Fibroblast of upper back skin (primary cell): ENCODE results near the gene MIER2.
"Not testable (repeated sequence)": the region's sequence is repeated elsewhere in the genome, so short reads cannot be mapped to it uniquely, and the experiment has no call there.

Experiments
- DNase-seq: peaks from one replicate; pipeline ENCODE4 v3.0.0-alpha.2; 2013

The MIER2 gene

GRCh38 chr19:355536-355935 is 10.9 kb upstream of the MIER2 start:
- not testable (repeated sequence) for DNase-seq

DNA sequence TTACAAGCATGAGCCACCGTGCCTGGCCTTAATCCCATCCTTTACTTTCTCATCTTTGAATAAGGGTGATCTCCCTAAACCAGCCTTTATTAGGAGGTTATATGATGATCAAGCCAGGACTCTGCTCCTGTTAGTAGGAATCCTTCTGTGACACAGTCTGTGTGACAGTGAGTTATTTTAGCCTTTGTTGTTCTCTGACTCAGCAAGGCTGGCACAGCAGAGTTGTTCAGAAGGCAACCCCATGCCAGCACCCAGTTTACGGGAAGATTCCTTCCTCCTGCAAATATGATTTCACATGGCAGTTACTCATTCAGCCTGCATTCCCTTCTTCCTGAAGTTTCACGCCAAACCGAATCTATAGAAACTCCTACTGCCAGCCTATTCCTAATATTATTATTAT is 10.5 kb upstream of the MIER2 start:
- no peak for DNase-seq

- no peak for DNase-seq
Observed at GRCh38 chr19:351976-352625, 7.5 kb upstream of the MIER2 start.

GRCh38 chr19:347946-348861 is 3.6 kb upstream of the MIER2 start:
- DNase-seq = no peak

- DNase-seq = no peak
Observed at GRCh38 chr19:345320-345879, 804 bp upstream of the MIER2 start.

DNA sequence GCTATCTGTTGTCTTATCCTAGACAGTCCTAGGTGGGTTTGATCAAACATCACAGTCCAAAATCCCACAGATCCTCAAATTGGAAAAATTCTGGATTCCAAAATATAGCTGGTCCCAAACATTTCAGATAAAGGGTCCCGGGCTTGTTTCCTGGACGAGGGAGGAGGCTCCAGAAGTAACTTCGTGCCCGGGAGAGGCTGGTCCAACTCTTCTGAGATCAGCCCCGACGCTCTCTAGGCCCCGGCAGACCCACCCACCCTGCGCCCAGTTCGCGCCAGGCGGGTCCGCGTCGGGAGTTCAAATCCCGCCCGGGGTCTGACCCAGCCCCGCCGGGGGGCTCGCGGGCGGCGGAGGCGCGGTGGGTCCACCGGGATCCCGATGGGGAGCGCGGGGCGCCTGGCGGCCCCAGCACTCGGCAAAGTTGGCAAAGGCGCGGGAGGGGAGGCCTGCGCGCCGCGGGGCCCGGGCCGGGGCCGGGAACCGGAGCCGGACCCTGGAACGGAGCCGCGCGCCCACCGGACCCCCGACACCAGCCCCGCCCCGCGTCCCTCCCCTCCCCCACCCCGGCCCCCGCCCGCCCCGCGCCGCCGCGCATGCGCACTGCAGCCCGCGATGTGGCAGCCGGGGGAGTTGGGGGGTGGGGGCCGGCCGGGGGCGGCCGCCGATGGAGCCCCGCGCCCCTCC is 513 bp downstream of the MIER2 start:
- DNase-seq = peak; percentile 25

- no peak for DNase-seq
Observed at GRCh38 chr19:343451-343931, 1.1 kb downstream of the MIER2 start.

GRCh38 chr19:342801-343421 is 1.7 kb downstream of the MIER2 start:
- peak; percentile 82 for DNase-seq

DNA sequence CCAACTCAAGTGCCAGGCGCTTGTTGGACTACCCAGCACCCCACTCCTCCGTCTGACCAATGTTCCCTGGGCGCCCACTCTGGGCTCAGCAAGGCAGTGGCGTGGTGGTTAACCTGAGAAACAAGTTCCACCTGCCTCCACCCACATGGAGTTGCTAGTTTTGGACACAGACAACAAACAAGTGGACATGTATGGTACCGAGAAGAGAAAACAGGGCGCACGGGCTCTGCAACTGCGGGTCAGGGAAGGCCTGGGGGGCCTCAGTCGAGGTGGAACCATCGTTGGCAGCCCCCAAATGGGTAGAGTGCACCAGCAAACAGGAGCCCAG is 2.5 kb downstream of the MIER2 start:
- no peak for DNase-seq

DNA sequence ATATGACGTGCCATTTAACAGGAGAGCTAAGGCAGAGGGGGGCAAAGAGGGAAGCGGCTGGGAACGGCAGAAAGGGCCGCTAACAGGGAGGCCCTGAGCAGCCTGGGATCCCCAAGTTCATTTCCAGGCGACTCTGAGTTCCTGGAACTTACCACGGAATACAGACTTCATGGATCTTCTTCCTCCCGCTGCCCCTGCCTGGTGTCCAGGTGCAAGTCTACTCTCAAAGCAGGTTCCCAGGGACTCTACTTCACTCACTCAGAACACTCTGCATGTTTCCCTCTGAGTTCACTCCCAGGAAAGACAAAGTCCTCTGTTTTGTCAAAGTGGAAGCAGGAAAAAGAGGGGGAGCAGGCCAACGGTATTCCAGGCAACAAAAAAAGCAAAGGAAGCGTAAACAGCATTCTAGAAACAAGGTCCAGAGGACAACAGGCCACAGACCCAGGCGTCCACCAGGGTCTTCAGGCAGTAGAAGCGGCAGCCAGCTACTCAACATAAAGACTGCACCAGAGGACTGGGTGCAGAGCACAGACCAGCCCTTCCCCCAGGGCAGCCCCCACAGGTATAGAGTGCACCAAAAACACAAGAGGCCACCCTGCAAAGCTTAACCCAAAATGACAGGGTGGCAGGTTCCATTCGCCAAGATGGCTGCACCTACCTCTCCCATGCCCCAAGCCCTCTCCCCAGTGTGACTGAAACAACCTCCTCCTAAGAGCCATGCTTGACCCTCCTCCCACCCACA is 3.0 kb downstream of the MIER2 start:
- no peak for DNase-seq

DNA sequence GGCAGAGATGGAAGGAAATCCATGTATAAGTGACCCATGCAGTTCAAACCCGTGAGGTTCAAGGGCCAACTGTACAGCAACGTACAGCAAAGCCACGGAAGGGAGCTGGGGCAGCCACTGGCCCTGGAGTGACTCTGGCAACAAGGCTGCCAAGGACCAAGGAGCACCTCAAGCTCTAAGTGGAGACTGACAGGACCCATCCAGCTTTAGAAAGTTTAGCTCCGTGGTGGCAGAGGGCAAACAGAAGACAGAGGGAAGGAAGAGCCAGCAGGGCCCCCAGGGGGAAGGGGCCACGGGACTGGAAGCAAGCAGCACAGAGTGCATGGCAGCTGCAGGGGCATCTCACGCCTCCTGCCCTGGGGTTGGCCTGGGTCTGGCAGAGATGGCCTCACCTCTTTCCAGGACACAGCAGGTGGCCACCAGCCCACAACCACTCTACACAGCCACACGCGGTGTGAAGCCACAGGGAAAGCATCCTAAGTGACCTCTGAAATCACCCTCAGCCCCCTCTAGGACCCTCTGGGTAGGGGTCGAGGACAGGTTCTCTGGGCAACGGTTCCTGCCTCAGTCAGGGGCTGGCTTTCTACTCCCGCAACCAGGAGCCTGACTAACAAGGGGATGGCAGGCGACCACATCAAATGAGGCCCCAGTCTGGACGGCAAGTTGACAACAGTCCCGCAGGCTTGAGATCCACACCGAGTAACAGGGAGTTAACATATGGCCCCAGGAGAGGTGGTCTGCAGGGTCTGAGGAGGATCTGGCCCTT is 3.8 kb downstream of the MIER2 start:
- DNase-seq = no peak

DNA sequence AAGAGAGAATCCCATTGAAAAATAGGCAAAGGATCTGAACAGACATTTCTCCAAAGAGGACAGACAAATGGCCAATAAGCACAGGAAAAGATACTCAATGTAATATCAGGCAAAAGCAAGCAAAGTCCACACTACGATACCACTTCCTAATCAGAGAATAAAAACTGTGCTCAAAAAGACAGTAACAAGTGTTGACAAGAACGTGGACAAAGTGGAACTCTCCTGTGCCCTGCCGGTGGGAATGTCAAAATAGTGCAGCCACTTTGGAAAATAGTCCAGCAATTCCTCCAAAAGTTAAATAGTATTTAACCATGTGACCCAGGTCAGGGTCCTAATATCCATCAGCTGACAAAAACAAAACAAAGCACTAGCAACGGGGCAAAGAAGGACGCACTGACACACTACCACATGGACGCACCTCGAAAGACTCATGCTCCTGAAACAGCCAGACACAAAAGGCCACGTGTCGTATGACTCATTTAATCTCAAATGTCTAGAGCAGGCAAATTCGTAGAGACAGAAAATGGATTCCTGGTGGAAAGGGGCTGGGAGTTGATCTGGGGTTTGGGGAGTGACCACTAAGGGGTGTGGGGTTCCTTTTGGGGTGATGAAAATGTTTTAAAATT is 5.2 kb downstream of the MIER2 start:
- DNase-seq = no peak

GRCh38 chr19:338421-338820 is 6.2 kb downstream of the MIER2 start:
- no peak for DNase-seq

DNA sequence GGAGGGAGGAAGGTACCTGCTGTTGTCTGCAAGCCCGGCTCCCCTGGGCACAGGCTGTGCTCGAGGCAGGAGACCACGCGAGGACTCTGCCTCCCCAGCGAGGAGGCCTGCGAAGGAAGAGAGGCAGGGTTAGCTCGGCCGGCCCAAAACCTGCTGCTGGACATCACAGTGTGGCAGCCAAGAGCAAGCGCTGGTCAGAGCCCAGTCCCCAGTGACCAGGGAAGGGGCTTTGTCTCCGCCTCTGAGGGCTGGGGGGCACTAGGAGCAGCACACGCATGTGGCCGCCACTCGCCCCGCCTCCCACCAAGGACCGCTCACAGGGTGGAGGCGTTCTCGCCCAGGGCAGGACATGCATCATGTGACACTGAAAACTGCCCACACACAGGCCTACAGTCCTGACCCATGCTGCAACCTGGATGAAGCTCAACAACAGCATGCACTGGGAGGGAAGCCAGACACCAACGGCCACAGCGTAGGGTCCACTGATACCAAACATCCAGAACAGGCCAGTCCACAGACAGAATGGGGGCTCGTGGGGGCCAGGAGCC is 8.5 kb downstream of the MIER2 start:
- DNase-seq = no peak

DNA sequence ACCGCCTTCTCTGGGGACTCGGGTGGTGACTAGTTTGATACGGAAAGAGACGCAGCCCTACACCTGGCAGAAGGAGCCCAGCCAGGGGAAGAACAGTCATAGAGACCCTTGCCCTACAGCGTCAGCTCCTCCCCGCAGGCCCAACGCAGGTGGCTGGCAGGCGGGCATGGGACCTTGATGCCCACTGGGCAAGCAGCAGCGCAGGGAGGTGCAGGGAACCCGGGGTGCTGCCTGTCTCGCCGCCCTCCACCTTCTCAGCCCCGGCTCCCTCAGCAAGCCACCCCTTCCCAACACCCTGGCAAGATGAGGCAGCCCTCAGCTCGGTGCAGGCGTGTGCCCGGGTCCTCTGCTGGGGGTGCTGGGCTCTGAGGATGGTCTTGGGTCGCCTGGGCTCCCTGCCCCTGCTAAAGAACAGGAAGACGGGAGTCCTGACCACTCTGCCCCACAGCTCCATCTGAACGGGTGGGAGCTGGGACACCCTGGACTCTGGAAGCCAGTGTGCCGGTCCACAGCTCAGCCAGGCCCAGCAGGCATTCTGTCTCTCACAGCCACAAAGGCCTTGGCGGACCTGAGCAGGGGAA is 9.0 kb downstream of the MIER2 start:
- DNase-seq = no peak

DNA sequence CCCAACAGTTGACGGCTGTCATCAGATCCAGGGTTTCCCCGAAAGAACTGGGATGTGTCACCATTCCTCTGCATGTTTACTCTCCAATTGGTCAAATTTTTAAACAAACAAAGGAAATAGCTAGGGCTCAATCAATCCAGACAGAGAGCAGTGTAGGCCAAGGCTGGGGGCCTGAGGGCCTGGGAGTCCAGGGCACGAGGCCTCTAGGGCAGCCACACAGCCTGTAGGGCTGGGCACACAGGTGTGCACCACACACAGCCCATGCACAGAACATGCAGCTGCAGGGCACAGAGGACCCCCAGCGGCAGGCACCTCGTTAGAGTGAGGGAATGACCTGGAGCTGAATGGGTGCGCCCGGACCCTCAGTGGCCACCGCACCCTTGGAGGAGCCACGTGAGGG is 9.5 kb downstream of the MIER2 start:
- DNase-seq = no peak

- no peak for DNase-seq
Observed at GRCh38 chr19:334296-335071, 10.1 kb downstream of the MIER2 start.

- no peak for DNase-seq
Observed at GRCh38 chr19:330503-330902, 14.1 kb downstream of the MIER2 start.

DNA sequence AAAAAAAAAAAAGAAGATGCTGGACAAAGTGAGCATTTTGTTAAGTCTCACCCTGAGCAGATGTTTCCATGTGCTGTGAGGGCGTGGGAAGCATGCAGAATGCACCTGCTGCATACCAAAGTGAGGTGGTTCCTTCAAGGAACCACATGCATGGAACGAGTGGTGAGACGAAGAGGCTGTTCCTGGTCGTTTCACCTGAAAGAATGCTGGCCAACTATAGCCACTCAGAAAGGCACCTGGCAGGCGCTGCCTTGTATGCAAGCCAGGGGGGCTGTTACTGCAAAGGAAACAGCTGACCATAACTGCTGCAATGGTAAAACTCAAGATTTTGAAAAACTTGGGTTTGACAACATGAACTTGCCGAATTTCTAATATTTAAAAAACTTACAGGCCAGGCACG is 14.7 kb downstream of the MIER2 start:
- DNase-seq = no peak
